ENCODE measurements around the gene IKZF1. TPM values are rescaled to one million over a fixed set of nuclear protein-coding genes. Genes with fewer than 3 reads are reported as not detected.
A peak's percentile ranks its signal among the peaks of the same experiment; 100 is the strongest.

Gene IKZF1
- total RNA-seq = 360 and 371 TPM in 2 replicates

GRCh38 chr7:50304129-50304910 is at the start of gene IKZF1:
IKZF1 (plus strand) TSS chr7:50304716; CDS start chr7:50319062, 14,346 bp downstream.
- intact Hi-C loops (cut with micrococcal nuclease) = no loop called here
- no peaks in the 10 kb centered on the region for H3K27me3 Mint-ChIP-seq (ENCODE audit: low read depth)
- peak within 1 kb of the TSS; percentile 99 for H3K4me3 Mint-ChIP-seq (ENCODE audit: low read depth)

GRCh38 chr7:50261593-50261992 is 42.9 kb upstream of the IKZF1 start:
- no peaks in the 10 kb centered on the region for H3K27me3 Mint-ChIP-seq (ENCODE audit: low read depth)
- peaks cover 14% of the 10 kb centered on the region for H3K9me3 Mint-ChIP-seq
- intact Hi-C loops (cut with micrococcal nuclease) = no loop called here
- peak overlapping the region; percentile 89 for H3K27ac Mint-ChIP-seq
- peaks cover 3% of the 10 kb centered on the region for H3K36me3 Mint-ChIP-seq (ENCODE audit: low read depth)
- no peak for DNase-seq (ENCODE audit: low spot score)
- peaks cover 69% of the 10 kb centered on the region for H3K4me1 Mint-ChIP-seq (ENCODE audit: low read depth)
- H3K4me3 Mint-ChIP-seq (ENCODE audit: low read depth) = peak overlapping the region; percentile 61

More at GRCh38 chr7:50304129-50304910, at the start of gene IKZF1:
- Mint-ChIP-seq H3K36me3 (ENCODE audit: low read depth) (peaks cover 45% of the 10 kb centered on the region), H3K27ac (peak within 1 kb of the TSS; percentile 98), H3K4me1 (ENCODE audit: low read depth) (peaks cover 34% of the 10 kb centered on the region), H3K9me3 (no peaks in the 10 kb centered on the region)
- peak; percentile 55 for DNase-seq (ENCODE audit: low spot score)

GRCh38 chr7:50262446-50262845 is 42.1 kb upstream of the IKZF1 start:
- peaks cover 11% of the 10 kb centered on the region for H3K9me3 Mint-ChIP-seq
- peaks cover 78% of the 10 kb centered on the region for H3K4me1 Mint-ChIP-seq (ENCODE audit: low read depth)
- no peaks in the 10 kb centered on the region for H3K27me3 Mint-ChIP-seq (ENCODE audit: low read depth)
- peaks cover 3% of the 10 kb centered on the region for H3K36me3 Mint-ChIP-seq (ENCODE audit: low read depth)
- DNase-seq (ENCODE audit: low spot score) = no peak
- peak overlapping the region; percentile 89 for H3K27ac Mint-ChIP-seq
- intact Hi-C loops (cut with micrococcal nuclease) = loop anchor here (1.0 to 2.0 kb wide), 2 partner anchors 35 to 90 kb away; no protein-coding TSS in a partner anchor
- peak overlapping the region; percentile 61 for H3K4me3 Mint-ChIP-seq (ENCODE audit: low read depth)

GRCh38 chr7:50262916-50263690 is 41.4 kb upstream of the IKZF1 start:
- no peak for DNase-seq (ENCODE audit: low spot score)

GRCh38 chr7:50264908-50265307 is 39.6 kb upstream of the IKZF1 start:
- H3K27ac Mint-ChIP-seq = peak overlapping the region; percentile 89
- H3K36me3 Mint-ChIP-seq (ENCODE audit: low read depth) = peaks cover 4% of the 10 kb centered on the region
- H3K4me3 Mint-ChIP-seq (ENCODE audit: low read depth) = peak overlapping the region; percentile 55
- intact Hi-C loops (cut with micrococcal nuclease) = loop anchor here (1.0 to 5.0 kb wide), 3 partner anchors 55 to 397 kb away; no protein-coding TSS in a partner anchor
- H3K9me3 Mint-ChIP-seq = no peaks in the 10 kb centered on the region
- no peak for DNase-seq (ENCODE audit: low spot score)
- H3K4me1 Mint-ChIP-seq (ENCODE audit: low read depth) = peaks cover 93% of the 10 kb centered on the region
- no peaks in the 10 kb centered on the region for H3K27me3 Mint-ChIP-seq (ENCODE audit: low read depth)

More at GRCh38 chr7:50262916-50263690, 41.4 kb upstream of the IKZF1 start:
- intact Hi-C loops (cut with micrococcal nuclease) = loop anchor here (1.0 to 2.0 kb wide), 3 partner anchors 36 to 90 kb away; no protein-coding TSS in a partner anchor
- peaks cover 6% of the 10 kb centered on the region for H3K9me3 Mint-ChIP-seq
- no peaks in the 10 kb centered on the region for H3K27me3 Mint-ChIP-seq (ENCODE audit: low read depth)
- peak overlapping the region; percentile 89 for H3K27ac Mint-ChIP-seq
- H3K4me1 Mint-ChIP-seq (ENCODE audit: low read depth) = peaks cover 84% of the 10 kb centered on the region
- peak overlapping the region; percentile 61 for H3K4me3 Mint-ChIP-seq (ENCODE audit: low read depth)
- H3K36me3 Mint-ChIP-seq (ENCODE audit: low read depth) = peaks cover 3% of the 10 kb centered on the region

- H3K9me3 Mint-ChIP-seq = peaks cover 4% of the 10 kb centered on the region
- H3K27me3 Mint-ChIP-seq (ENCODE audit: low read depth) = no peaks in the 10 kb centered on the region
- H3K36me3 Mint-ChIP-seq (ENCODE audit: low read depth) = peaks cover 8% of the 10 kb centered on the region
- peaks cover 90% of the 10 kb centered on the region for H3K4me1 Mint-ChIP-seq (ENCODE audit: low read depth)
- peak overlapping the region; percentile 40 for H3K4me3 Mint-ChIP-seq (ENCODE audit: low read depth)
- H3K27ac Mint-ChIP-seq = peak overlapping the region; percentile 89
- intact Hi-C loops (cut with micrococcal nuclease) = loop anchor here (1.0 to 5.0 kb wide), 5 partner anchors 15 to 396 kb away; no protein-coding TSS in a partner anchor
- no peak for DNase-seq (ENCODE audit: low spot score)
Observed at GRCh38 chr7:50265968-50266634, 38.4 kb upstream of the IKZF1 start.

- intact Hi-C loops (cut with micrococcal nuclease) = loop anchor here (1.0 to 5.0 kb wide), 9 partner anchors 14 to 395 kb away; no protein-coding TSS in a partner anchor
- Mint-ChIP-seq H3K36me3 (ENCODE audit: low read depth) (peaks cover 8% of the 10 kb centered on the region), H3K27ac (peak overlapping the region; percentile 94), H3K27me3 (ENCODE audit: low read depth) (no peaks in the 10 kb centered on the region), H3K4me3 (ENCODE audit: low read depth) (peak overlapping the region; percentile 68), H3K9me3 (peaks cover 4% of the 10 kb centered on the region), H3K4me1 (ENCODE audit: low read depth) (peaks cover 88% of the 10 kb centered on the region)
- DNase-seq (ENCODE audit: low spot score) = peak; percentile 78
Observed at GRCh38 chr7:50266635-50267386, 37.7 kb upstream of the IKZF1 start.

- no peaks in the 10 kb centered on the region for H3K27me3 Mint-ChIP-seq (ENCODE audit: low read depth)
- H3K27ac Mint-ChIP-seq = peak overlapping the region; percentile 94
- no peak for DNase-seq (ENCODE audit: low spot score)
- H3K36me3 Mint-ChIP-seq (ENCODE audit: low read depth) = peaks cover 8% of the 10 kb centered on the region
- intact Hi-C loops (cut with micrococcal nuclease) = loop anchor here (1.0 to 5.0 kb wide), 9 partner anchors 13 to 395 kb away; no protein-coding TSS in a partner anchor
- H3K4me3 Mint-ChIP-seq (ENCODE audit: low read depth) = peak overlapping the region; percentile 68
- peaks cover 4% of the 10 kb centered on the region for H3K9me3 Mint-ChIP-seq
- peaks cover 82% of the 10 kb centered on the region for H3K4me1 Mint-ChIP-seq (ENCODE audit: low read depth)
Observed at GRCh38 chr7:50267525-50268041, 36.9 kb upstream of the IKZF1 start.

GRCh38 chr7:50268223-50268622 is 36.3 kb upstream of the IKZF1 start:
- intact Hi-C loops (cut with micrococcal nuclease) = loop anchor here (5.0 kb wide), 1 partner anchor 394 kb away; no protein-coding TSS in a partner anchor
- no peaks in the 10 kb centered on the region for H3K27me3 Mint-ChIP-seq (ENCODE audit: low read depth)
- H3K27ac Mint-ChIP-seq = peak overlapping the region; percentile 94
- peaks cover 8% of the 10 kb centered on the region for H3K36me3 Mint-ChIP-seq (ENCODE audit: low read depth)
- peak overlapping the region; percentile 57 for H3K4me3 Mint-ChIP-seq (ENCODE audit: low read depth)
- H3K4me1 Mint-ChIP-seq (ENCODE audit: low read depth) = peaks cover 81% of the 10 kb centered on the region
- no peak for DNase-seq (ENCODE audit: low spot score)
- peaks cover 4% of the 10 kb centered on the region for H3K9me3 Mint-ChIP-seq

GRCh38 chr7:50268990-50269389 is 35.5 kb upstream of the IKZF1 start:
- Mint-ChIP-seq H3K27ac (peak overlapping the region; percentile 94), H3K4me3 (ENCODE audit: low read depth) (no peak overlapping the region), H3K4me1 (ENCODE audit: low read depth) (peaks cover 81% of the 10 kb centered on the region), H3K36me3 (ENCODE audit: low read depth) (peaks cover 8% of the 10 kb centered on the region), H3K27me3 (ENCODE audit: low read depth) (no peaks in the 10 kb centered on the region), H3K9me3 (peaks cover 4% of the 10 kb centered on the region)
- no peak for DNase-seq (ENCODE audit: low spot score)
- intact Hi-C loops (cut with micrococcal nuclease) = loop anchor here (5.0 kb wide), 1 partner anchor 393 kb away; no protein-coding TSS in a partner anchor

- intact Hi-C loops (cut with micrococcal nuclease) = no loop called here
Observed at GRCh38 chr7:50270531-50271018, 33.9 kb upstream of the IKZF1 start.

More at GRCh38 chr7:50270531-50271018, 33.9 kb upstream of the IKZF1 start:
- Mint-ChIP-seq H3K9me3 (peaks cover 4% of the 10 kb centered on the region), H3K4me3 (ENCODE audit: low read depth) (no peak overlapping the region), H3K27ac (no peak overlapping the region), H3K36me3 (ENCODE audit: low read depth) (peaks cover 8% of the 10 kb centered on the region), H3K4me1 (ENCODE audit: low read depth) (peaks cover 76% of the 10 kb centered on the region), H3K27me3 (ENCODE audit: low read depth) (no peaks in the 10 kb centered on the region)
- no peak for DNase-seq (ENCODE audit: low spot score)
